HG02588 (cell line): ENCODE measurements around the gene SFSWAP.
"Not testable (repeated sequence)": the region's sequence is repeated elsewhere in the genome, so short reads cannot be mapped to it uniquely, and the experiment has no call there.

Experiments
- ATAC-seq: cut with Tn5 transposase; IDR thresholded peaks from one replicate; pipeline ENCODE4 v1.9.1; 2021; ENCODE audit warnings: mild to moderate bottlenecking, moderate library complexity; ENCODE audit not compliant: unreplicated experiment

The SFSWAP gene

GRCh38 chr12:131710464-131711457 is at the start of gene SFSWAP:
TSS of gene SFSWAP (plus strand) at chr12:131711090. CDS start at chr12:131711230, 140 bp downstream.
- ATAC-seq = peak; percentile 93

GRCh38 chr12:131661170-131661985 is 49.5 kb upstream of the SFSWAP start:
- ATAC-seq = not testable (repeated sequence)

- ATAC-seq = not testable (repeated sequence)
These were observed 49.0 kb upstream of the SFSWAP start for GRCh38 chr12:131661986-131662288.

GRCh38 chr12:131662346-131662745 is 48.5 kb upstream of the SFSWAP start:
- not testable (repeated sequence) for ATAC-seq

- not testable (repeated sequence) for ATAC-seq
These were observed 45.2 kb upstream of the SFSWAP start for GRCh38 chr12:131665666-131666065.

- ATAC-seq = not testable (repeated sequence)
These were observed 44.4 kb upstream of the SFSWAP start for GRCh38 chr12:131666486-131666885.

- ATAC-seq = not testable (repeated sequence)
These were observed 43.8 kb upstream of the SFSWAP start for GRCh38 chr12:131666978-131667601.

- no peak for ATAC-seq
These were observed 39.6 kb upstream of the SFSWAP start for GRCh38 chr12:131671276-131671675.

GRCh38 chr12:131671871-131672270 is 39.0 kb upstream of the SFSWAP start:
- ATAC-seq = no peak

- no peak for ATAC-seq
These were observed 38.5 kb upstream of the SFSWAP start for GRCh38 chr12:131672311-131672940.

GRCh38 chr12:131672941-131673887 is 37.7 kb upstream of the SFSWAP start:
- no peak for ATAC-seq

- no peak for ATAC-seq
These were observed 37.0 kb upstream of the SFSWAP start for GRCh38 chr12:131673888-131674257.

- no peak for ATAC-seq
These were observed 36.5 kb upstream of the SFSWAP start for GRCh38 chr12:131674373-131674772.

GRCh38 chr12:131675126-131676080 is 35.5 kb upstream of the SFSWAP start:
- ATAC-seq = no peak

- ATAC-seq = no peak
These were observed 34.3 kb upstream of the SFSWAP start for GRCh38 chr12:131676544-131676943.

- not testable (repeated sequence) for ATAC-seq
These were observed 33.8 kb upstream of the SFSWAP start for GRCh38 chr12:131677067-131677466.

GRCh38 chr12:131677699-131678098 is 33.2 kb upstream of the SFSWAP start:
- no peak for ATAC-seq

GRCh38 chr12:131678389-131679181 is 32.3 kb upstream of the SFSWAP start:
- not testable (repeated sequence) for ATAC-seq
